Gastroesophageal sphincter (tissue), 4 donors: ENCODE data around the gene ARF6. TPM values are rescaled to one million over a fixed set of nuclear protein-coding genes. Genes with fewer than 3 reads are reported as not detected.

Source experiments
- ATAC-seq: fragments of 150-250 bp; one replicate; pipeline ENCODE4 v1.9.1; 2016; ENCODE audit warnings: mild to moderate bottlenecking, moderate library complexity
- H3K27ac ChIP-seq, 4 donors: fragments of 200-600 bp; sonication (generic) in 3 of 4; 1 replicate in 3 of 4; 2 replicates in 1 of 4; pipeline ENCODE4 v1.5.1; 2016 to 2019
- H3K27me3 ChIP-seq: fragments of 200-600 bp; sonication (generic); one replicate; pipeline ENCODE4 v1.5.1; 2019
- H3K36me3 ChIP-seq, 2 donors: fragments of 200-600 bp; sonication (generic); one replicate each; pipeline ENCODE4 v1.5.1; 2019; ENCODE audit warnings: control low read depth in 1 of 2
- H3K4me1 ChIP-seq, 3 donors: fragments of 200-600 bp; sonication (generic); 1 replicate in 2 of 3; 2 replicates in 1 of 3; pipeline ENCODE4 v1.5.1; 2016 to 2019; ENCODE audit warnings: control low read depth in 2 of 3
- H3K4me3 ChIP-seq, 2 donors: fragments of 200-600 bp; sonication (generic); one replicate each; pipeline ENCODE4 v1.5.1; 2019; ENCODE audit warnings: mild to moderate bottlenecking in 1 of 2, moderate library complexity in 1 of 2
- H3K9me3 ChIP-seq, 3 donors: fragments of 200-600 bp; sonication (generic); one replicate each; pipeline ENCODE4 v1.5.1; 2017 to 2019; ENCODE audit warnings: control low read depth in 2 of 3
- EP300 ChIP-seq: sonication (generic); formaldehyde crosslinking; IDR thresholded peaks from one replicate; pipeline ENCODE4 v1.6.1; 2017; ENCODE audit warnings: antibody characterized with exemption, mild to moderate bottlenecking
- POLR2A ChIP-seq, 2 donors: fragments of 450-650 bp; IDR thresholded peaks; one replicate each; pipeline ENCODE4 v1.6.1; 2017; ENCODE audit warnings: antibody characterized with exemption in 2 of 2, mild to moderate bottlenecking in 2 of 2, moderate library complexity in 1 of 2
- POLR2AphosphoS5 ChIP-seq: sonication (generic); formaldehyde crosslinking; IDR thresholded peaks from one replicate; pipeline ENCODE4 v1.6.1; 2017; ENCODE audit warnings: antibody characterized with exemption
- WGBS, 2 donors: methylation state at CpG; one replicate each; pipeline ENCODE4 v1.1.5; 2018; ENCODE audit warnings: low coverage in 1 of 2; 5-methylcytosine and 5-hydroxymethylcytosine counted together
- total RNA-seq, 4 donors: library from RNA; depleted of rRNA; stranded (reverse); fragments of >200 nt; gene quantifications; one replicate each; pipeline ENCODE4 v1.1.0, GENCODE V29; 2016
- TF ChIP-seq, protein P1 (sequence below), 4 experiments: fragments of 200-600 bp in 2 of 4; fragments of 450-650 bp in 2 of 4; sonication (generic) in 1 of 4; IDR thresholded peaks; one replicate each; pipeline ENCODE4 v1.5.1; 2017 to 2019; ENCODE audit warnings: antibody characterized with exemption in 4 of 4, mild to moderate bottlenecking in 2 of 4, moderate library complexity in 2 of 4

Gene ARF6
- total RNA-seq, 4 donors from 2014 or later: 43.1 to 59.6 (median 51.3) TPM

DNA sequence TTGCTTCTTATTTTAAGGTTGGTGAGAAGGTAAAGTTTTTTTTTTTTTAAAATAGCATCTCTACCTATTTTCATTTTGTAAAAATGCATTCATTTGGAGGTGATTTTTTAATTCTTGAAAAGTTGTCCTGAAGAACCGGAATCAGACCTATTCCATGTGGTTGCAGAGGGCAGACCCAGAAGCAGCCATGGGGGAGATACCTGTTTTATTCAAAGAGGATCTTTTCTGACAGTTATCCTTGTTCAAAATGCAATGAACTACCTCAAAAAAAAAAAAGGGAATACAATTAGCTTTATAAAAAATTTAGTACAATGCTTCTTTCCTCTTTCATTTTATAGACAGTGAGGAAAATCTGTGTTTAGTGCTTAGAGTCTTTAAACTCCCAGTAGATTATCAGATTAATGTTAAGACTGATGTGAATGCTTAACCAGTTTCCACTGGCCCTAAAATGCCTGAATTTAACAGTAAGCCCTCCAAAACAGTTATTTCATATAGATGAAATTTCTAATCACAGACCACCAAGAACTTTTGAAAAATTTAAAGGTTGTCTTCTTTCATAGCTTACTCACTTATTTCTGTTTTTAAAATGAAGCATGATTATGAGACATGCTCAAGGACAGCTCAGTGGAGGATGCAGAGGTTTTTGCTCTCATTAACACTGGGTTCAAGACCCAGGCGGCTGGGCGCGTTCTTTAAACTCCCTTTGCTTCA, 31.7 kb upstream of the ARF6 start:
- WGBS, 2 donors: 18 to 21% methylated on average over 3 to 4 of the region's 4 CpGs
- Histone ChIP-seq H3K27me3 (no peaks in the 10 kb centered on the region), H3K36me3 (no peaks in the 10 kb centered on the region), H3K4me3 (peak overlapping the region; percentile 69 to 87), H3K9me3 (no peaks in the 10 kb centered on the region), H3K27ac (peak overlapping the region; percentile 91 to 100 (median 98)), H3K4me1 (peaks cover 0 to 44% (median 3%) of the 10 kb centered on the region in 3 donors)
- TF ChIP-seq POLR2A (IDR thresholded peaks at IDR 0.05) (no peak), POLR2AphosphoS5 (no peak), EP300 (no peak)
- no peak for ATAC-seq

DNA sequence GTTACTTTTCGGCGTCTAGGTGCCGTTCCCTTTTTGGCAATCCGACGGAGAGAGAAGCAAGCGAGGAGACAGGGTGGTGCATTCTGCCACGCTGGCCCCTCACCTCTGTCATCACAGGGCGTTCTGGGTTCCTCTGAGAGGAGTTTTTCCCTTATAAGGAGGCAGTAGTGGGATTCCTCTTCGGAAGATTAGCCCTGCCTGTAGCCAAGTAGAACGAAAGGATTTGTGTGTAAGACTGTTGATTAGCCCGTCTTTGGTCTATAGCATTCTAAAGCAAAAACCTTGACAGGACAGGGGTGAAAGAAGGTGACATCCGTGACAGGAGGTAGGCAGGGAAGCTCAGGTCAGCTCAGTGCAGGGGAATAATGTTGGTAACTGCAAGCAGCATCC, 31.2 kb upstream of the ARF6 start:
- H3K27me3 ChIP-seq: no peaks in the 10 kb centered on the region
- H3K4me1 ChIP-seq: peaks cover 0 to 49% (median 3%) of the 10 kb centered on the region in 3 donors
- peak; percentile 55 for ATAC-seq
- no peaks in the 10 kb centered on the region for H3K36me3 ChIP-seq
- WGBS, 2 donors: 0% methylated on average over 2 to 7 of the region's 12 CpGs
- peak overlapping the region; percentile 69 to 87 for H3K4me3 ChIP-seq
- peak overlapping the region; percentile 91 to 100 (median 98) for H3K27ac ChIP-seq
- H3K9me3 ChIP-seq: no peaks in the 10 kb centered on the region
- TF ChIP-seq EP300 (no peak), POLR2AphosphoS5 (peak; percentile 80), POLR2A (IDR thresholded peaks at IDR 0.05) (peak; percentile 35 to 51)

DNA sequence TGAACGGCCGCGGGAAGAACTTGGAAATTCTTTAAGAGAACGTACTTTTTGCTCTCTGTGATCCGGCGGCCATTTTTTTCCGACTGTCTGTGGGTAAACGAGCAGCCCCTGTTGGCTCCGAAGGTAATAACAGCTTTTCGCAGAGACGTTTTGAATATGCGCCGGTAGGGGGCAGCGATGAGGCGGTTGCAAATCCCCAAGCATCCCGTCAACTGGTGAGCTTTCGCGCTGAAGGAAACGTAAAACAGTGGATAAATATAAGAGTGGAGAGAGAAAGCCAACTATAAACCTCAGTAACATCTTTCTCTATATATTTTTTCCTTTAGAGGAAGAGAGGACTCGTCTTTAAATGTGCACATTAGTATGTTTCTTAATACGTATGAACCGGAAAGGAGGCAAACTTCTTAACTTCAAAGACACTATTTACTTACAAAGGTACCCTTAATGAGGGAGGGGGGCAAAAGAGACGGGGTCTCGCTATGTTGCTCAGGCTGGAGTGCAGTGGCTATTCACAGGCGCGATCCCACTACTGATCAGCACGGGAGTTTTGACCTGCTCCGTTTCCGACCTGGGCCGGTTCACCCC, 30.7 kb upstream of the ARF6 start:
- H3K36me3 ChIP-seq: no peaks in the 10 kb centered on the region
- H3K4me1 ChIP-seq: peaks cover 0 to 51% (median 4%) of the 10 kb centered on the region in 3 donors
- H3K27ac ChIP-seq: peak overlapping the region; percentile 91 to 100 (median 98)
- no peaks in the 10 kb centered on the region for H3K27me3 ChIP-seq
- no peaks in the 10 kb centered on the region for H3K9me3 ChIP-seq
- WGBS, 2 donors: 1% methylated on average over 10 to 24 of the region's 30 CpGs
- peak overlapping the region; percentile 69 to 87 for H3K4me3 ChIP-seq
- peak; percentile 49 for ATAC-seq
- TF ChIP-seq POLR2AphosphoS5 (peak; percentile 4), EP300 (no peak), POLR2A (IDR thresholded peaks at IDR 0.05) (no peak)
- TF ChIP-seq, protein P1, sequence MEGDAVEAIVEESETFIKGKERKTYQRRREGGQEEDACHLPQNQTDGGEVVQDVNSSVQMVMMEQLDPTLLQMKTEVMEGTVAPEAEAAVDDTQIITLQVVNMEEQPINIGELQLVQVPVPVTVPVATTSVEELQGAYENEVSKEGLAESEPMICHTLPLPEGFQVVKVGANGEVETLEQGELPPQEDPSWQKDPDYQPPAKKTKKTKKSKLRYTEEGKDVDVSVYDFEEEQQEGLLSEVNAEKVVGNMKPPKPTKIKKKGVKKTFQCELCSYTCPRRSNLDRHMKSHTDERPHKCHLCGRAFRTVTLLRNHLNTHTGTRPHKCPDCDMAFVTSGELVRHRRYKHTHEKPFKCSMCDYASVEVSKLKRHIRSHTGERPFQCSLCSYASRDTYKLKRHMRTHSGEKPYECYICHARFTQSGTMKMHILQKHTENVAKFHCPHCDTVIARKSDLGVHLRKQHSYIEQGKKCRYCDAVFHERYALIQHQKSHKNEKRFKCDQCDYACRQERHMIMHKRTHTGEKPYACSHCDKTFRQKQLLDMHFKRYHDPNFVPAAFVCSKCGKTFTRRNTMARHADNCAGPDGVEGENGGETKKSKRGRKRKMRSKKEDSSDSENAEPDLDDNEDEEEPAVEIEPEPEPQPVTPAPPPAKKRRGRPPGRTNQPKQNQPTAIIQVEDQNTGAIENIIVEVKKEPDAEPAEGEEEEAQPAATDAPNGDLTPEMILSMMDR (IDR thresholded peaks at IDR 0.05): peak; percentile 99 to 100 (median 100)

DNA sequence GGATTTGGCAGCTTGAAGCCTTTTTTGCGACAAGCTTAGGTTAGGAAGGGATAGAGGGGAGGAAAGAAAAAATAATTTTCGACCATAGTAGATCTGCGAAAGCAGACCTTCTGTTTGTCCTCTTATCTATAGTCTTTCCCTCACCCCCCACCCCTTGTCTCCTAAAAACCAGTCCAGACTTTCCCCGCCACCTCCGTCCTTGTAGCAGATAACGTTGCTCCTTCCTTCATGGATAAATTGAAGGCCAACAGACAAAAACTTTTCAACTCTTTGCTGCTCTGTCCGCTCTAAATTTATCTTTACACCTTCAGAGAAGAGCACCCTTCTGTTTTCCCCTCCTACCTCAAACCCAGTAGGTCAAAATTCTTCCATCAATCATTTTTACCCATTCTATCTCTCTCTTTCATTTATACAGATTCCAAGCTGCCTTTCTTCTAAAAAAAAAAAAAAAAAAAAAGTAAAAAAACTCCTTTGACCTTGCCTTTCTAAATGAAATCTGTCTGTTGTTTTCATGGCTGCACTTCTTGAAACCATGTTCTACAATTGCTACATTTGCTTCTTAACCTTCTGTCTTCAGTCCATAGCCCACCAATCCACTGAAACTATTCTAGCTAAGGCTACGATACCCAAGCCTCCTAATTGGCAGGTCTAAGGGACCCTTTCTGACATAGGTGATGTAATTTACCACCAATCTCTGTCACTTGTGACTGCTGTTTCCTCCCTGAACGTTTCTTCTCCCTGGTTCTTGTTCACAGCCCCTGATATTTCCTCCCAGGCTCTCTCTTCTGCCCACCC, 29.2 kb upstream of the ARF6 start:
- H3K27me3 ChIP-seq: no peaks in the 10 kb centered on the region
- no peak for ATAC-seq
- no peaks in the 10 kb centered on the region for H3K36me3 ChIP-seq
- no peaks in the 10 kb centered on the region for H3K9me3 ChIP-seq
- TF ChIP-seq, protein P1 (IDR thresholded peaks at IDR 0.05): no peak
- TF ChIP-seq POLR2AphosphoS5: no peak
- no peak for TF ChIP-seq EP300
- no peak for TF ChIP-seq POLR2A (IDR thresholded peaks at IDR 0.05)
- WGBS, 2 donors: 14 to 18% methylated on average over 9 of the region's 9 CpGs
- peak overlapping the region; percentile 69 to 75 for H3K4me3 ChIP-seq
- peak overlapping the region; percentile 91 to 100 (median 98) for H3K27ac ChIP-seq
- H3K4me1 ChIP-seq: peaks cover 0 to 61% (median 7%) of the 10 kb centered on the region in 3 donors

DNA sequence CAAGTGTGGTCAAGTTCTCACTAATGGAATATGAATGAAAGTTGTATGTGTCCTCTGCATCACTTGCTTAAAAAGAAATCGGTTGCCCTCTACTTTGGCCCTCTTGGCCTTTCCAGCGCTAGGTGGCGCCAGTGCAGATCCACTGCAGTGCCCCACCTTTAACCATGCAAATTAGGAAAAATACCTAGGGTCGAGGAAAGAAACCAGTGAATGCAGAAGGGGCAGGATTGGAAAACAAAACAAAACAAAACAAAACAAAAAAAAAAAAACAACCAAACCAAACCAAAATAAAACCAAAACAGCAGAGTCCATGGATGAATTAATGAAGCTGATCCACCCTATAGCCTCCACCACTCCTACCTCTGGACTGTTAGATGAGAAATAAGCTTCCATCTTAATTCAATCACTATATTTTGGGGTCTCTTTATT, 27.4 kb upstream of the ARF6 start:
- H3K27ac ChIP-seq: peak overlapping the region; percentile 41 to 99 (median 94)
- H3K27me3 ChIP-seq: no peaks in the 10 kb centered on the region
- no peak overlapping the region for H3K4me3 ChIP-seq
- peaks cover 0 to 61% (median 7%) of the 10 kb centered on the region in 3 donors for H3K4me1 ChIP-seq
- ATAC-seq: no peak
- H3K36me3 ChIP-seq: no peaks in the 10 kb centered on the region
- WGBS, 2 donors: 0 to 2% methylated on average over 2 to 4 of the region's 4 CpGs
- TF ChIP-seq, protein P1 (IDR thresholded peaks at IDR 0.05): peak; percentile 67 to 84 (median 78)
- TF ChIP-seq POLR2AphosphoS5 (no peak), POLR2A (IDR thresholded peaks at IDR 0.05) (no peak), EP300 (no peak)
- no peaks in the 10 kb centered on the region for H3K9me3 ChIP-seq
